H1 (cell line): ENCODE measurements around the gene CUEDC2. TPM values are rescaled to one million over a fixed set of nuclear protein-coding genes. Genes with fewer than 3 reads are reported as not detected.

Experiments
- CREB1 ChIP-seq: IDR thresholded peaks from 2 replicates; pipeline ENCODE4 v1.6.1; 2012; ENCODE audit warnings: inconsistent platforms
- GABPA ChIP-seq: IDR thresholded peaks from 2 replicates; pipeline ENCODE4 v1.6.1; 2011; ENCODE audit warnings: mild to moderate bottlenecking, low read length, moderate library complexity, borderline replicate concordance; ENCODE audit not compliant: insufficient read depth
- POLR2AphosphoS5 ChIP-seq: IDR thresholded peaks from 2 replicates; pipeline ENCODE4 v1.6.1; 2011; ENCODE audit warnings: low read depth, low read length
- SAP30 ChIP-seq: fragments of 300-600 bp; sonication (generic); IDR thresholded peaks from 2 replicates; pipeline ENCODE4 v1.7.1; 2012; ENCODE audit warnings: low read length, moderate library complexity, mild to moderate bottlenecking, inconsistent platforms; ENCODE audit not compliant: insufficient read depth, insufficient replicate concordance
- SIN3A ChIP-seq, 2 experiments: IDR thresholded peaks in 1 of 2; conservative IDR thresholded peaks in 1 of 2; 2 replicates each; pipeline ENCODE4 v1.6.1; 2011 to 2012; ENCODE audit warnings: low read length in 2 of 2, improper control_type of control experiment in 1 of 2, low read depth in 1 of 2, mild to moderate bottlenecking in 1 of 2
- SP4 ChIP-seq: IDR thresholded peaks from 2 replicates; pipeline ENCODE4 v1.6.1; 2012; ENCODE audit warnings: low read length, inconsistent platforms
- polyA plus RNA-seq, 7 experiments: library from polyadenylated mRNA; depleted of rRNA in 3 of 7; stranded (reverse) in 5 of 7; unstranded in 2 of 7; fragments of >200 nt in 5 of 7; fragments of 200-250 nt in 2 of 7; gene quantifications; 1 replicate in 5 of 7; 2 replicates in 1 of 7; 4 replicates in 1 of 7; pipeline versions ENCODE4 v1.2.1 to v1.2.3, GENCODE V29; 2011 to 2013; ENCODE audit warnings: missing spikeins in 2 of 7, mixed read lengths in 2 of 7
- total RNA-seq: library from RNA; stranded (reverse); fragmentation: NEBNext Ultra II Directional; extraction: Animal tissue kit (Norgen Biotek cat#: 25700); gene quantifications from 2 replicates; pipeline ENCODE4 v1.2.1, GENCODE V29; 2021

CUEDC2 gene
- total and polyA plus RNA-seq, 2 of the 8 experiments (the other 6 are each of a cell fraction or from before 2014, with no cell fraction given), result 41.7 to 55.2 TPM

DNA sequence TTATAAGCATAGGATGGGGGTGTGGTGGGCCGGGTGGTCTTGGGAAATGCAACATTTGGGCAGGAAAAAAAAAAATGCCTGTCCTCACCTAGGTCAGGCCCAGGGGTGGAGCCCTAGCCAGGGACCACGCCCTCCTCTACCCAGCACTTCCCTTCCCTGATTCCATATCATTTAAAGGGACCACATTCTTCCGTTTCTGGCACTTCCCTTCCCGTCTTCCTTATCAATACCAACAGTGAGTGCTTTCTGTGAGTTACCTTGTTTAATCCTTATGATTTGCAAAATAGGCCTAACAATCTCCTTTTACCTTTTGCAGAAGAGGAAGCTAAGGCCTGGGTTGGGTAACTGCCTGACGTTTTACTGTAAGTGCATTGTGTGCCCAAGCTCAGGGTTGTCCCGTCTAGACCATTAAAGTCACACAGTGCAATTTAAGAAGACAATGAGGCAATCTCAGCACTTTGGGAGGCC lies 35.6 kb upstream of the CUEDC2 start (continued):
- TF ChIP-seq SAP30, result no peak
- TF ChIP-seq SP4, result no peak
- no peak for TF ChIP-seq GABPA
- no peak for TF ChIP-seq SIN3A (conservative IDR thresholded peaks at IDR 0.05 in 1 of 2, IDR thresholded peaks at IDR 0.05 in 1 of 2; ENCODE audit: low read depth in 1 of 2, low read length in 2 of 2)
- no peak for TF ChIP-seq CREB1
- TF ChIP-seq POLR2AphosphoS5, result no peak
